Adrenal gland (tissue), 5 donors: ENCODE data around the gene MYL2.

Experiments
- CTCF ChIP-seq, 6 experiments: fragments of 450-650 bp in 4 of 6; fragments of 200-600 bp in 2 of 6; sonication (generic) in 1 of 6; IDR thresholded peaks; 1 replicate in 5 of 6; 2 replicates in 1 of 6; pipeline versions ENCODE4 v1.5.1 to v1.8.0; 2016 to 2021; ENCODE audit warnings: antibody characterized with exemption in 6 of 6, mild to moderate bottlenecking in 2 of 6, moderate library complexity in 1 of 6
- POLR2A ChIP-seq, 2 donors: fragments of 450-650 bp; IDR thresholded peaks; one replicate each; pipeline ENCODE4 v1.6.1; 2017; ENCODE audit warnings: antibody characterized with exemption in 2 of 2, mild to moderate bottlenecking in 2 of 2, moderate library complexity in 1 of 2
- donor health status: DM: no; HTN: no; CAD: no.

GRCh38 chr12:110948041-110948440 lies 27.7 kb upstream of the MYL2 start:
- TF ChIP-seq CTCF (IDR thresholded peaks at IDR 0.05) (no peak), POLR2A (IDR thresholded peaks at IDR 0.05) (no peak)
